Right cardiac atrium (tissue), 5 donors: ENCODE results near the gene ACAA2. TPM values are rescaled to one million over a fixed set of nuclear protein-coding genes. Genes with fewer than 3 reads are reported as not detected.

Experiments used
- ATAC-seq, 2 donors: fragments of 200-7000 bp; cut with Tn5 transposase; one replicate each; pipeline versions ENCODE4 v1.8.0 to v1.9.1; 2020; ENCODE audit warnings: moderate library complexity in 2 of 2, mild to moderate bottlenecking in 1 of 2
- DNase-seq, 3 donors: peaks; one replicate each; pipeline ENCODE4 v3.0.0-alpha.2; 2020
- H3K27ac ChIP-seq: one replicate; pipeline ENCODE4 v1.5.1; 2013; ENCODE audit warnings: mild to moderate bottlenecking, low read length, control low read depth, moderate library complexity
- H3K27me3 ChIP-seq: one replicate; pipeline ENCODE4 v1.6.1; 2013; ENCODE audit not compliant: control insufficient read depth, insufficient read depth
- H3K4me1 ChIP-seq: one replicate; pipeline ENCODE4 v1.6.1; 2013; ENCODE audit warnings: low read length; ENCODE audit not compliant: control insufficient read depth, insufficient read depth
- H3K4me3 ChIP-seq: one replicate; pipeline ENCODE4 v1.5.1; 2013; ENCODE audit warnings: low read length, control low read depth
- H3K9me3 ChIP-seq: one replicate; pipeline ENCODE4 v1.6.1; 2013; ENCODE audit warnings: low read length; ENCODE audit not compliant: control insufficient read depth
- WGBS: extraction: QIAGEN DNeasy Blood & Tissue Kit; methylation state at CpG from one replicate; pipeline ENCODE4 v1.1.7; 2013; 5-methylcytosine and 5-hydroxymethylcytosine counted together
- intact Hi-C, 4 donors: fragments of 100-400 bp; cut with DNase I; formaldehyde crosslinking; loops; one replicate each; pipeline versions ENCODE4 v1.11.0 to v1.14.0; 2022 to 2023
- polyA plus RNA-seq: library from polyadenylated mRNA; stranded (reverse); fragments of 200-250 nt; gene quantifications from one replicate; pipeline ENCODE4 v1.2.3, GENCODE V29; 2013
- total RNA-seq, 4 donors: library from RNA; stranded (reverse); fragmentation: NEBNext Ultra II Directional; extraction: Animal tissue kit (Norgen Biotek cat#: 25700); gene quantifications; one replicate each; pipeline ENCODE4 v1.2.1, GENCODE V29; 2021
- donor health status: healthy with polysubstance abuse.
- donor health status: DM: no; HTN: yes; CAD: no.
- donor health status: DM: no; HTN: no; CAD: no.
- donor health status: DM: no; HTN: yes; CAD: no; lungs with severe emphysema.
- donor health status: DM: yes; HTN: yes; CAD: no.

Gene ACAA2
- total and polyA plus RNA-seq, 5 donors, result 95.8 to 146 (median 132) TPM

GRCh38 chr18:49755489-49755888, 57.8 kb downstream of the ACAA2 start:
- no peak overlapping the region for H3K27ac ChIP-seq
- H3K4me1 ChIP-seq, result no peaks in the 10 kb centered on the region
- peaks cover 2% of the 10 kb centered on the region for H3K27me3 ChIP-seq
- WGBS, result 92% methylated on average over 6 of the region's 6 CpGs
- intact Hi-C loops, result no loop called here
- ATAC-seq (no peak), DNase-seq (no peak)
- H3K9me3 ChIP-seq, result no peaks in the 10 kb centered on the region
- H3K4me3 ChIP-seq, result no peak overlapping the region

GRCh38 chr18:49754866-49755265, 58.5 kb downstream of the ACAA2 start:
- ATAC-seq (no peak), DNase-seq (no peak)
- 91% methylated on average over 6 of the region's 6 CpGs for WGBS
- H3K27ac ChIP-seq, result no peak overlapping the region
- no peak overlapping the region for H3K4me3 ChIP-seq
- H3K27me3 ChIP-seq, result peaks cover 2% of the 10 kb centered on the region
- intact Hi-C loops, result no loop called here
- no peaks in the 10 kb centered on the region for H3K4me1 ChIP-seq
- no peaks in the 10 kb centered on the region for H3K9me3 ChIP-seq

DNA sequence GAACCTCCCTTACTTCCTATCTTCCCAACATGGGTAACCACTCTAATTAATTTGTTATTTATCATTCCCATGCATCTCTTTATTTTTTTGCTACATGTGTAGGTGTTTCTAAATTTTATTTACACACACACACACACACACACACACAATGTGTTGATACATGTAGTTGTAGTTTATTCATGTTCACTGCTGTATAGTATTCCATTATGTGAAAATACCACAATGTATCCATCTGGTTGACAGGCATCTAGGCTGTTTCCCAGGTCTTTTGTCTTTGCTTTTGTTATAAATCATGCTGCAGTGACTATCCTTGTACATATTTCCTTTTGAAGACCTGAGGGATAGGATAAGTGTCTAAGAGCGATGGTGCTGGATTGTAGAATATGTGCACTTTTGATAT, 59.7 kb downstream of the ACAA2 start:
- H3K27ac ChIP-seq, result no peak overlapping the region
- no peak overlapping the region for H3K4me3 ChIP-seq
- H3K27me3 ChIP-seq, result peaks cover 2% of the 10 kb centered on the region
- WGBS, result 99% methylated on average over 1 of the region's 1 CpG
- no peaks in the 10 kb centered on the region for H3K4me1 ChIP-seq
- ATAC-seq (no peak), DNase-seq (no peak)
- H3K9me3 ChIP-seq, result no peaks in the 10 kb centered on the region
- intact Hi-C loops, result no loop called here

DNA sequence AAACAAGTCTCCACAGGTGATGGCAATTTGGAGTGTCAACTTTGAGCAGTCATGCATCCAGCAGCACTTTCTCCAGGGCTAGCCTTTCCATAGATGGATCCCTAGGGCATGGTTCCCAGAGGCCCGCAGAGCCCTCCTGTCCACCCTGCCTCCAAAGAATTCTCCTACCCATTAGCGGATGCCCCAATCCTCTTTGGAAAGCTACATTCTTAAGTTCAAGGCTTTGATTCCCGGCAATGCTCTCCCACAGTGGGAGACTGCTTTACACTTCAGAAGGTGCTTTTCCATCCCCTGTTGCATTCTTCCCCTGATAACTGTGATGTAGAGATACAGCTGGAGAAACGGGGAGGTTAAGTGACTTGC, 61.3 kb downstream of the ACAA2 start:
- WGBS, result 45% methylated on average over 4 of the region's 4 CpGs
- Histone ChIP-seq H3K4me1 (no peaks in the 10 kb centered on the region), H3K27ac (no peak overlapping the region), H3K27me3 (peaks cover 2% of the 10 kb centered on the region), H3K9me3 (no peaks in the 10 kb centered on the region), H3K4me3 (no peak overlapping the region)
- ATAC-seq (no peak), DNase-seq (no peak)
- intact Hi-C loops, result no loop called here

GRCh38 chr18:49751427-49752094, 61.8 kb downstream of the ACAA2 start:
- DNase-seq, result no peak
- H3K27me3 ChIP-seq, result peaks cover 2% of the 10 kb centered on the region
- no peak for ATAC-seq
- intact Hi-C loops, result no loop called here
- no peak overlapping the region for H3K27ac ChIP-seq
- H3K9me3 ChIP-seq, result no peaks in the 10 kb centered on the region
- no peaks in the 10 kb centered on the region for H3K4me1 ChIP-seq
- WGBS, result 67% methylated on average over 8 of the region's 8 CpGs
- H3K4me3 ChIP-seq, result no peak overlapping the region

DNA sequence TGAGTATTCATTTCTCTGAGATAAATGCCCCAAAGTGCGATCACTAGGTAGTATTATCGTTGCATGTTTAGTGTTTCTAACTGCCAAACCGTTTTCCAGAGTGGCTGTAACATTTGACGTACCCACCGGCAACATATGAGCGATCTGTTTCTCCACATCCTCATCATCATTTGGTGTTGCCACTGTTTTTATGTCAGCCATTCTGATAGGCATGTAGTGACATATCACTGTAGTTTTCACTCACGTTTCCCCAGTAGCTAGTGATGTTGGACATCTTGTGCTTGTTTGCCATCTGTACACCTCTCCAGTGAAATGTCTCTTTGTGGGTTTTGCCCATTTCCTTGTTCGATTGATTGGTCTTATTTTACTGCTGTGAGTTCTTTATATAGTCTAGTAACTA, 63.8 kb downstream of the ACAA2 start:
- intact Hi-C loops, result no loop called here
- ATAC-seq (no peak), DNase-seq (no peak)
- H3K27me3 ChIP-seq, result peaks cover 2% of the 10 kb centered on the region
- no peak overlapping the region for H3K27ac ChIP-seq
- WGBS, result 81% methylated on average over 8 of the region's 8 CpGs
- H3K4me3 ChIP-seq, result no peak overlapping the region
- H3K9me3 ChIP-seq, result no peaks in the 10 kb centered on the region
- H3K4me1 ChIP-seq, result no peaks in the 10 kb centered on the region

DNA sequence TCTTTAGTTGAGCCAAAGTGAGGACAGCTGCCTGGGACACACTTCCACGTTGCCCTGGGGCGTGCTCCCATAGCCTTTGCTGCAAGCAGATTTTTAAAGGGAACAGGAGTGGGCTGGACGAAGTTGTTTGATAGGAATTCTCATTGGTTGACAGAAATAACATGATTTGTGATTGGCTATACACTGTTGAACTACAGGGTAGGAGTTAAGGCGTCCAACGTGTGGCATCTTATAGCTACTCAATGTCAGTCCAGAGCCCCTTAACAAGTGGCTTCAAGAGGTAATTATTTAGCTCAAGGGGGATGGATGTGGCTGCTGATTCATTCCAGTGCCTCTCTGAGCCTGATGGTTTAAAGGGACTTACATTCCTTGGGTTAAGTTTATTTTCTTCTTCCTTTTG, 65.5 kb downstream of the ACAA2 start:
- DNase-seq (no peak), ATAC-seq (no peak)
- H3K4me1 ChIP-seq, result no peaks in the 10 kb centered on the region
- H3K9me3 ChIP-seq, result no peaks in the 10 kb centered on the region
- intact Hi-C loops, result no loop called here
- WGBS, result 50% methylated on average over 5 of the region's 5 CpGs
- no peak overlapping the region for H3K4me3 ChIP-seq
- no peak overlapping the region for H3K27ac ChIP-seq
- no peaks in the 10 kb centered on the region for H3K27me3 ChIP-seq

GRCh38 chr18:49745045-49746014, 68.0 kb downstream of the ACAA2 start:
- ATAC-seq, result no peak

GRCh38 chr18:49744376-49745008, 68.8 kb downstream of the ACAA2 start:
- no peak for DNase-seq
- 72% methylated on average over 8 of the region's 8 CpGs for WGBS
- Histone ChIP-seq H3K9me3 (no peaks in the 10 kb centered on the region), H3K4me3 (no peak overlapping the region), H3K27ac (no peak overlapping the region), H3K4me1 (no peaks in the 10 kb centered on the region), H3K27me3 (no peaks in the 10 kb centered on the region)
- no peak for ATAC-seq
- intact Hi-C loops, result no loop called here

More at GRCh38 chr18:49745045-49746014, 68.0 kb downstream of the ACAA2 start:
- Histone ChIP-seq H3K27ac (no peak overlapping the region), H3K4me1 (no peaks in the 10 kb centered on the region), H3K4me3 (no peak overlapping the region), H3K9me3 (no peaks in the 10 kb centered on the region), H3K27me3 (no peaks in the 10 kb centered on the region)
- no peak for DNase-seq
- WGBS, result 92% methylated on average over 11 of the region's 11 CpGs
- intact Hi-C loops, result no loop called here

GRCh38 chr18:49743117-49743567, 70.2 kb downstream of the ACAA2 start:
- ATAC-seq, result no peak
- WGBS, result 84% methylated on average over 5 of the region's 5 CpGs
- no peaks in the 10 kb centered on the region for H3K27me3 ChIP-seq

More at GRCh38 chr18:49743117-49743567, 70.2 kb downstream of the ACAA2 start:
- intact Hi-C loops, result no loop called here
- Histone ChIP-seq H3K9me3 (no peaks in the 10 kb centered on the region), H3K4me1 (no peaks in the 10 kb centered on the region), H3K4me3 (no peak overlapping the region), H3K27ac (no peak overlapping the region)
- DNase-seq, result no peak
